Upper lobe of left lung (tissue), 6 donors: ENCODE data around the gene TMEM259. TPM values are rescaled to one million over a fixed set of nuclear protein-coding genes. Genes with fewer than 3 reads are reported as not detected.
"Not testable (repeated sequence)": the region's sequence is repeated elsewhere in the genome, so short reads cannot be mapped to it uniquely, and the experiment has no call there.

Experiments used
- ATAC-seq, 2 donors: fragments of 200-7000 bp; cut with Tn5 transposase; one replicate each; pipeline ENCODE4 v1.9.1; 2022; ENCODE audit warnings: mild to moderate bottlenecking in 2 of 2, moderate library complexity in 2 of 2; ENCODE audit not compliant: low FRiP score in 2 of 2
- DNase-seq, 2 donors: peaks; one replicate each; pipeline ENCODE4 v3.0.0-alpha.2; 2019 to 2020
- H3K27ac ChIP-seq, 4 donors: fragments of 200-600 bp; sonication (generic); one replicate each; pipeline ENCODE4 v1.5.1; 2016 to 2019
- H3K27me3 ChIP-seq, 4 donors: fragments of 200-600 bp; sonication (generic); one replicate each; pipeline ENCODE4 v1.5.1; 2017 to 2019
- H3K36me3 ChIP-seq, 4 donors: fragments of 200-600 bp; sonication (generic); one replicate each; pipeline ENCODE4 v1.5.1; 2016 to 2019
- H3K4me1 ChIP-seq, 4 donors: fragments of 200-600 bp; sonication (generic); one replicate each; pipeline ENCODE4 v1.5.1; 2018 to 2019
- H3K4me3 ChIP-seq, 4 donors: fragments of 200-600 bp; sonication (generic); one replicate each; pipeline ENCODE4 v1.5.1; 2017 to 2019; ENCODE audit warnings: mild to moderate bottlenecking in 2 of 4, moderate library complexity in 1 of 4
- H3K9me3 ChIP-seq, 4 donors: fragments of 200-600 bp; sonication (generic); one replicate each; pipeline ENCODE4 v1.5.1; 2018 to 2019
- CTCF ChIP-seq, 6 experiments: fragments of 450-650 bp in 4 of 6; fragments of 200-600 bp in 2 of 6; sonication (generic) in 2 of 6; IDR thresholded peaks; one replicate each; pipeline ENCODE4 v1.5.1; 2016 to 2019; ENCODE audit warnings: antibody characterized with exemption in 6 of 6
- EP300 ChIP-seq, 4 donors: sonication (generic); formaldehyde crosslinking; IDR thresholded peaks; one replicate each; pipeline ENCODE4 v1.5.1; 2017; ENCODE audit warnings: antibody characterized with exemption in 4 of 4, control low read depth in 2 of 4
- POLR2A ChIP-seq, 4 donors: fragments of 450-650 bp; IDR thresholded peaks; one replicate each; pipeline ENCODE4 v1.5.1; 2016 to 2017; ENCODE audit warnings: antibody characterized with exemption in 4 of 4, mild to moderate bottlenecking in 2 of 4
- POLR2AphosphoS5 ChIP-seq, 2 donors: sonication (generic); formaldehyde crosslinking; IDR thresholded peaks; one replicate each; pipeline ENCODE4 v1.5.1; 2017; ENCODE audit warnings: antibody characterized with exemption in 2 of 2
- WGBS, 2 donors: methylation state at CpG; one replicate each; pipeline ENCODE4 v1.1.5; 2017 to 2018; 5-methylcytosine and 5-hydroxymethylcytosine counted together
- total RNA-seq, 6 donors: library from RNA; depleted of rRNA in 4 of 6; stranded (reverse); fragments of >200 nt in 4 of 6; gene quantifications; one replicate each; pipeline versions ENCODE4 v1.1.0 to v1.2.1, GENCODE V29; 2016 to 2021
- donor health status: DM: no; HTN: no; CAD: no; lungs with moderate emphysema.
- donor health status: DM: no; HTN: yes; CAD: no; lungs with severe emphysema.

Gene TMEM259
- total RNA-seq, 6 donors from 2014 or later, result 143 to 643 (median 208) TPM

- 0% methylated on average over 1 to 9 of the region's 16 CpGs for WGBS, 2 donors
- Histone ChIP-seq H3K27ac (peak overlapping the region; percentile 95 to 99 (median 97)), H3K9me3 (no peaks in the 10 kb centered on the region), H3K4me1 (peaks cover 35 to 56% (median 44%) of the 10 kb centered on the region in 4 donors), H3K36me3 (peaks cover 4 to 22% (median 11%) of the 10 kb centered on the region in 4 donors), H3K4me3 (peak overlapping the region; percentile 74 to 91 (median 84)), H3K27me3 (no peaks in the 10 kb centered on the region)
- ATAC-seq (peak; percentile 1 to 10), DNase-seq (peak in 1 of 2 donors; percentile 85)
- TF ChIP-seq CTCF (IDR thresholded peaks at IDR 0.05), result no peak
- no peak for TF ChIP-seq POLR2AphosphoS5 (IDR thresholded peaks at IDR 0.05)
- no peak for TF ChIP-seq POLR2A (IDR thresholded peaks at IDR 0.05)
- TF ChIP-seq EP300 (IDR thresholded peaks at IDR 0.05), result no peak
Observed at GRCh38 chr19:1027650-1028061, 6.7 kb upstream of the TMEM259 start.

- 2% methylated on average over 14 to 31 of the region's 36 CpGs for WGBS, 2 donors
Observed at GRCh38 chr19:1026783-1027649, 6.1 kb upstream of the TMEM259 start.

GRCh38 chr19:1025960-1026782, 5.2 kb upstream of the TMEM259 start, which contains the start of gene CNN2:
Gene CNN2, plus strand, starts transcription at chr19:1026608. Its CDS starts 54 bp downstream, at chr19:1026662.
- H3K4me3 ChIP-seq, result peak within 1 kb of the TSS; percentile 74 to 91 (median 84)
- H3K9me3 ChIP-seq, result no peaks in the 10 kb centered on the region
- DNase-seq (peak; percentile 89 to 97), ATAC-seq (peak; percentile 83 to 92)
- 18 to 60% methylated on average over 5 to 15 of the region's 63 CpGs for WGBS, 2 donors
- H3K4me1 ChIP-seq, result peaks cover 46 to 67% (median 54%) of the 10 kb centered on the region in 4 donors
- H3K27me3 ChIP-seq, result no peaks in the 10 kb centered on the region
- peaks cover 0 to 11% (median 0%) of the 10 kb centered on the region in 4 donors for H3K36me3 ChIP-seq
- peak within 1 kb of the TSS; percentile 95 to 99 (median 97) for H3K27ac ChIP-seq
- TF ChIP-seq POLR2A (IDR thresholded peaks at IDR 0.05) (peak; percentile 38 to 95 (median 84)), POLR2AphosphoS5 (IDR thresholded peaks at IDR 0.05) (peak; percentile 80 to 85), EP300 (IDR thresholded peaks at IDR 0.05) (no peak)

More at GRCh38 chr19:1026783-1027649, 6.1 kb upstream of the TMEM259 start:
- Histone ChIP-seq H3K9me3 (no peaks in the 10 kb centered on the region), H3K4me3 (peak overlapping the region; percentile 74 to 91 (median 84)), H3K4me1 (peaks cover 42 to 62% (median 49%) of the 10 kb centered on the region in 4 donors), H3K36me3 (peaks cover 0 to 15% (median 4%) of the 10 kb centered on the region in 4 donors), H3K27me3 (no peaks in the 10 kb centered on the region), H3K27ac (peak overlapping the region; percentile 95 to 99 (median 97))
- peak; percentile 2 to 28 for ATAC-seq
- DNase-seq, result peak in 1 of 2 donors; percentile 82
- no peak for TF ChIP-seq CTCF (IDR thresholded peaks at IDR 0.05)
- TF ChIP-seq POLR2A (IDR thresholded peaks at IDR 0.05), result no peak
- no peak for TF ChIP-seq POLR2AphosphoS5 (IDR thresholded peaks at IDR 0.05)
- no peak for TF ChIP-seq EP300 (IDR thresholded peaks at IDR 0.05)

DNA sequence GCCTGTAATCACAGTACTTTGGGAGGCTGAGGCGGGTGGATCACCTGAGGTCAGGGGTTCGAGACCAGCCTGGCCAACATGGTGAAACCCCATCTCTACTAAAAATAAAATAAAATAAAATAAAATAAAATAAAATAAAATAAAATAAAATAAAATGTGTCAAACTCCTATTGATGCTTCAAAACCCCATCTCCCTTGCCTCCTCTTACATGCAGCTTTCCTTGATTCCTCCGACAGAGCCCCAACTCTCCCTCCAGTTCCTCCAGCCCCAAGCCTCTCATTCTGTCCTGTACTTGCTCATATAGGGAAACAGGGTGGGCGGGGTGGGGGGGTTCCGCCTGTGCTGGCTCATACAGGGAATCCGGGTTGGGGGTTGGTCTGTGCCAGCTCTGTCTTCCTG, 4.2 kb upstream of the TMEM259 start:
- H3K27ac ChIP-seq, H3K36me3 ChIP-seq, H3K27me3 ChIP-seq, ATAC-seq, H3K4me3 ChIP-seq, H3K9me3 ChIP-seq, DNase-seq: not testable (repeated sequence)
- H3K4me1 ChIP-seq, result peaks cover 40 to 61% (median 48%) of the 10 kb centered on the region in 4 donors
- WGBS, 2 donors, result 77 to 79% methylated on average over 4 to 6 of the region's 6 CpGs

DNA sequence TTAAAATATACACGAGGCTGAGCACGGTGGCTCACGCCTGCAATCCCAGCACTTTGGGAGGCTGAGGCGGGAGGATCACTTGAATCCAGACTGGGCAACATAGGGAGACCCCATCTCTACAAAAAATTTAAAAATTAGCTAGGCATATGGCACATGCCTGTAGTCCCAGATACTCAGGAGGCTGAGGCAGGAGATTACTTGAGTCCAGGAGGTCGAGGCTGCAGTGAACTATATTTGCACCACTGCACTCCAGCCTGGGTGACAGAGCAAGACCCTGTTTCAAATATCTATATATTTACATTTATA, 2.9 kb upstream of the TMEM259 start:
- peak overlapping the region in 2 of 4 donors; percentile 94 to 96 for H3K27ac ChIP-seq

More for the DNA sequence above, 2.9 kb upstream of the TMEM259 start:
- 81 to 87% methylated on average over 5 of the region's 5 CpGs for WGBS, 2 donors
- H3K4me1 ChIP-seq, result peaks cover 44 to 62% (median 51%) of the 10 kb centered on the region in 4 donors
- not testable (repeated sequence) for H3K4me3 ChIP-seq, H3K9me3 ChIP-seq, H3K27me3 ChIP-seq, DNase-seq, H3K36me3 ChIP-seq, ATAC-seq
